Tibial artery (tissue), 4 donors: Measurements from ENCODE around the gene ANKRD9.

Source experiments
- DNase-seq, 2 donors: peaks; one replicate each; pipeline ENCODE4 v3.0.0-alpha.2; 2019
- H3K27ac ChIP-seq, 2 donors: fragments of 200-600 bp; sonication (generic) in 1 of 2; 1 replicate in 1 of 2; 2 replicates in 1 of 2; pipeline ENCODE4 v1.5.1; 2018 to 2019; ENCODE audit warnings: mild to moderate bottlenecking in 1 of 2
- H3K27me3 ChIP-seq, 2 donors: fragments of 200-600 bp; sonication (generic) in 1 of 2; one replicate each; pipeline versions ENCODE4 v1.5.1 to v1.6.0; 2016 to 2019
- H3K36me3 ChIP-seq, 3 donors: fragments of 200-600 bp; sonication (generic) in 2 of 3; one replicate each; pipeline ENCODE4 v1.5.1; 2016 to 2019; ENCODE audit warnings: mild to moderate bottlenecking in 2 of 3
- H3K4me1 ChIP-seq, 4 donors: fragments of 200-600 bp; sonication (generic) in 2 of 4; 1 replicate in 3 of 4; 2 replicates in 1 of 4; pipeline ENCODE4 v1.5.1; 2016 to 2019
- H3K4me3 ChIP-seq, 2 donors: fragments of 200-600 bp; sonication (generic) in 1 of 2; 1 replicate in 1 of 2; 2 replicates in 1 of 2; pipeline ENCODE4 v1.5.1; 2018 to 2019; ENCODE audit warnings: mild to moderate bottlenecking in 2 of 2
- H3K9me3 ChIP-seq, 3 donors: fragments of 200-600 bp; sonication (generic) in 1 of 3; one replicate each; pipeline ENCODE4 v1.5.1; 2016 to 2019
- CTCF ChIP-seq, 2 experiments: fragments of 200-600 bp in 1 of 2; fragments of 450-650 bp in 1 of 2; IDR thresholded peaks; one replicate each; pipeline ENCODE4 v1.5.1; 2017 to 2019; ENCODE audit warnings: antibody characterized with exemption in 2 of 2, mild to moderate bottlenecking in 1 of 2, moderate library complexity in 1 of 2
- intact Hi-C: fragments of 100-400 bp; cut with DNase I; formaldehyde crosslinking; loops from one replicate; pipeline ENCODE4 v1.15.0; 2023; ENCODE audit warnings: low total_unique reads

Gene ANKRD9

DNA sequence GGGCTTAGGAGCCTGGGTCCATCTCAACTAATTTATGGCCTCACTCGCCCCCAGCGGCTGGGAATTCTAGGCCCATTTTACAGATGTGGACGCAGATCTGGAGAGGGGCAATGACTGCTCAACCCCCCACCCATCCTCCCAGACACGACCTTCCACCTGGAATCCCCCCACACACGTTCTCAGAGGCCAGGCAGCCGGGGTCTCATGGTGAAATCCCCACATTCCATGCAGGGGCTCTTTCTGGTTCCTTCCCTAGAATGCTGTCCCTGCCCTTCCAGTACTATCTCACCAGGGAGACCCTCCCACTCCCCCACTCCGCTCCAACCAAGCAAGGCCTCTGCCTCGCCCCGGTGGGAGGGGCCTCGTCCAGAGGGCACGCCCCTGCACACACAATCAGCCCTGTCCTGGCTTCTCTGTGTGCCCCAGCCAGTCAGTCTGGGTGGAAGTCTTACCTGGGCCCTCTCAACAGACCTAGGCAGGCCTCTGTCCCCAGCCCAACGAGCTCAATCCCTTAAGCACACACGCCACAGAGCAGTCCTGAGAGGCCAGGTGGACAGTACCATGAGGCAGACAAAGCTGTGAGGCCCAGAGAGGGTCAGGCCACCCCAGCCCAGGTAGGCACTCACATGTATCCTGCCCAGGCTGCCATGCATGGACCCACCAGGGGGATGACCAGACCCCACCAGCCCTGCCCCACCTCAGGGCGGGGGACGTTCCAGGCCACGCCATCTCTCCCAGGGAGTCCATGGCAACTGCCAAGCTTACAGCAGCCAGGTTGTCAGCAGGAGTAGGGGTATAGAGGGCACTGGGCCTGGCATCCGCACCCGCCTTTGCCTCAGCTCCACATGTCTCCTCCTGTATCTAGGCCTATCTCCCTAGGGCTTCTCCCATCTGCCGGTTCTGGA lies 1.3 kb upstream of the ANKRD9 start:
- Histone ChIP-seq H3K27me3 (no peaks in the 10 kb centered on the region), H3K4me1 (peaks cover 0 to 18% (median 10%) of the 10 kb centered on the region in 4 donors), H3K36me3 (peaks cover 0 to 18% (median 0%) of the 10 kb centered on the region in 3 donors), H3K4me3 (peak overlapping the region; percentile 61 to 80), H3K27ac (no peak overlapping the region), H3K9me3 (no peaks in the 10 kb centered on the region)
- intact Hi-C loops = no loop called here
- TF ChIP-seq CTCF (IDR thresholded peaks at IDR 0.05) = no peak
- DNase-seq = no peak

DNA sequence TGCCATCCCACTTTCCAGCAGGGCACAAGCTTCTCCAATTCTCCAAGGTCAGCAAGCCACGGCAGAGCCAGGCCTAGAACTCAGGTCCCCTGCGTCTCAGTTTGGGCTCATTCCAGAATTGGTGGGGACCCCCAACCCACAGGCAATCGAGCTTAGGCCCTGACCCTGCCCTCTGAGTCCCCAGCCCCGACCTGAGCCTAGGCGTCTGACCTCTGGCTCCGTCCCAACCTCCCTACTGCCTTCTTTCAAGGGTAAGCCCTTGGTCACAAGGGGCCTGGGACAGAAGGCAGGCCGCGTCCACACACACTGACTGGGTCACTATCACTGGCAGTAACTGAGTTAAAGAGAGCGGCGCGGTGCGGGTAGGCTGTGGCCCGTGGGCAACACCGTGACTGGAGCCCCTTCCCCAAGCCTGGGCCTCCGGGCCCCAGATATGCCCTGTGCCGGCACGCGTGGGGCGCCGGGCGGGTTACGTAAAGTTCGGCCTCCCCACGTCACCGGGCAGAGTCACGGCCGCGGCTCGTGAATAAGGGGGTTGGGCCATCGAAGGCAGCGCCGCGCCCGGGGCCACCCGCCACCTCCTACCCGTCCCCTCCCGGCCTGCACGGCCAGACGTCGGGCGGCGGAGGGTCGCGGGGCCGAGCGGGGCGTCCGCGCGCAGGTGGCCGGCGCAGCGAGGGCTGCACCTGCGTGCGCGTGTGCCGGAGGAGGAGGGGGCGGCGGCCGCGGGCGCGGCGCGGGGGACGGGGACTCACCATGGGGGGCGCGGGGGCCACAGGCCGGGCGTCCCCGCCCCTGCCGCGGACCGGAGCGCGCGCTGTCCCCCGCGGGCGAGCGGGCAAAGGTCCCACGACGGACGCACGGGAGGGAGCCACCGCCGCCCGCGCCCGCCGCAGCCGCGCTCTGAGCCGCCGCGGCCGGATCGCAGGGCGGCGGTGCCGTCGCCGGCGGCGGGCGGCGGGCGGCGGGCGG lies 516 bp downstream of the ANKRD9 start:
- no peak for TF ChIP-seq CTCF (IDR thresholded peaks at IDR 0.05)
- no peaks in the 10 kb centered on the region for H3K27me3 ChIP-seq
- H3K4me3 ChIP-seq = peak overlapping the region; percentile 61 to 80
- no peaks in the 10 kb centered on the region for H3K9me3 ChIP-seq
- peaks cover 0 to 23% (median 0%) of the 10 kb centered on the region in 3 donors for H3K36me3 ChIP-seq
- peaks cover 0 to 18% (median 10%) of the 10 kb centered on the region in 4 donors for H3K4me1 ChIP-seq
- intact Hi-C loops = loop anchor here (5.0 kb wide), 1 partner anchor 147 kb away; the partner anchor contains the start of genes CINP and TECPR2
- DNase-seq = peak in 1 of 2 donors; percentile 85
- H3K27ac ChIP-seq = peak overlapping the region; percentile 74 to 78

GRCh38 chr14:102508410-102508773 lies 1.2 kb downstream of the ANKRD9 start:
- no peak for DNase-seq
- Histone ChIP-seq H3K27me3 (no peaks in the 10 kb centered on the region), H3K4me3 (no peak overlapping the region), H3K36me3 (peaks cover 0 to 23% (median 0%) of the 10 kb centered on the region in 3 donors), H3K27ac (peak overlapping the region; percentile 74 to 78), H3K4me1 (peaks cover 0 to 18% (median 10%) of the 10 kb centered on the region in 4 donors), H3K9me3 (no peaks in the 10 kb centered on the region)
- intact Hi-C loops = loop anchor here (5.0 kb wide), 1 partner anchor 146 kb away; the partner anchor contains the start of genes CINP and TECPR2
- no peak for TF ChIP-seq CTCF (IDR thresholded peaks at IDR 0.05)

- no peak for TF ChIP-seq CTCF (IDR thresholded peaks at IDR 0.05)
- Histone ChIP-seq H3K4me1 (peaks cover 0 to 18% (median 10%) of the 10 kb centered on the region in 4 donors), H3K27ac (no peak overlapping the region), H3K36me3 (peaks cover 0 to 23% (median 0%) of the 10 kb centered on the region in 3 donors), H3K27me3 (no peaks in the 10 kb centered on the region), H3K9me3 (no peaks in the 10 kb centered on the region), H3K4me3 (no peak overlapping the region)
- intact Hi-C loops = loop anchor here (5.0 kb wide), 1 partner anchor 146 kb away; the partner anchor contains the start of genes CINP and TECPR2
- no peak for DNase-seq
Observed at GRCh38 chr14:102507857-102508312, 1.7 kb downstream of the ANKRD9 start.
